GM18526 (cell line): ENCODE measurements around the gene CNTRL.
A peak's percentile ranks its signal among the peaks of the same experiment; 100 is the strongest.

Source experiments
- POLR2A ChIP-seq: IDR thresholded peaks from 3 replicates; pipeline ENCODE4 v1.6.1; 2011; ENCODE audit not compliant: insufficient read length; ENCODE audit errors: extremely low read depth

CNTRL gene

GRCh38 chr9:121066850-121067249 is 7.9 kb upstream of the CNTRL start:
- TF ChIP-seq POLR2A = no peak

GRCh38 chr9:121067640-121068039 is 7.1 kb upstream of the CNTRL start:
- TF ChIP-seq POLR2A = no peak

- no peak for TF ChIP-seq POLR2A
Measured at GRCh38 chr9:121069396-121069795, 5.4 kb upstream of the CNTRL start.

GRCh38 chr9:121071370-121071755 is 3.4 kb upstream of the CNTRL start:
- no peak for TF ChIP-seq POLR2A

GRCh38 chr9:121071756-121072421 is 2.9 kb upstream of the CNTRL start:
- peak; percentile 40 for TF ChIP-seq POLR2A

- no peak for TF ChIP-seq POLR2A
Measured at GRCh38 chr9:121073038-121073437, 1.7 kb upstream of the CNTRL start.

- TF ChIP-seq POLR2A = no peak
Measured at GRCh38 chr9:121075251-121076036, 689 bp downstream of the CNTRL start.

GRCh38 chr9:121082075-121082474 is 7.3 kb downstream of the CNTRL start:
- no peak for TF ChIP-seq POLR2A

- no peak for TF ChIP-seq POLR2A
Measured at GRCh38 chr9:121085661-121086060, 10.9 kb downstream of the CNTRL start.

- TF ChIP-seq POLR2A = no peak
Measured at GRCh38 chr9:121088576-121088975, 13.8 kb downstream of the CNTRL start.

GRCh38 chr9:121095057-121095456 is 20.3 kb downstream of the CNTRL start:
- TF ChIP-seq POLR2A = no peak

- no peak for TF ChIP-seq POLR2A
Measured at GRCh38 chr9:121098567-121099198, 23.9 kb downstream of the CNTRL start.

GRCh38 chr9:121105531-121105930 is 30.8 kb downstream of the CNTRL start:
- TF ChIP-seq POLR2A = no peak

- no peak for TF ChIP-seq POLR2A
Measured at GRCh38 chr9:121107029-121107428, 32.3 kb downstream of the CNTRL start.

- no peak for TF ChIP-seq POLR2A
Measured at GRCh38 chr9:121107881-121108280, 33.1 kb downstream of the CNTRL start.

- TF ChIP-seq POLR2A = no peak
Measured at GRCh38 chr9:121115466-121115865, 40.7 kb downstream of the CNTRL start.
